AG04449 (cell line): ENCODE measurements around the gene ZBTB45.
A peak's percentile ranks its signal among the peaks of the same experiment; 100 is the strongest.

Source experiments
- CTCF ChIA-PET: fragments of 350-600 bp; formaldehyde crosslinking; extraction: SDS; loops from one replicate; lab custom pipeline; 2021; ENCODE audit warnings: antibody characterized with exemption; lab: Yijun Ruan, JAX
- POLR2A ChIA-PET: fragments of 400-600, 350-600 bp; formaldehyde crosslinking; extraction: SDS; loops from one replicate; lab custom pipeline; 2020; ENCODE audit warnings: antibody characterized with exemption, inconsistent platforms; lab: Yijun Ruan, JAX
- DNase-seq: peaks from one replicate; pipeline ENCODE4 v3.0.0-alpha.2; 2010; ENCODE audit warnings: low read depth, low spot score
- H3K4me3 ChIP-seq: 2 replicates; pipeline ENCODE4 v1.5.1; 2011; ENCODE audit warnings: low read depth, mild to moderate bottlenecking, control low read depth, low read length
- CTCF ChIP-seq: IDR thresholded peaks from one replicate; pipeline ENCODE4 v1.5.1; 2011; ENCODE audit warnings: mild to moderate bottlenecking, moderate library complexity, low read length, control low read depth, inconsistent platforms; ENCODE audit not compliant: insufficient read depth; ENCODE audit errors: missing control alignments

Gene ZBTB45

GRCh38 chr19:58555369-58555885, 35.8 kb upstream of the ZBTB45 start:
- DNase-seq, result no peak
- POLR2A ChIA-PET, result interaction anchor here (3.4 to 3.5 kb wide), 2 partner anchors 10 to 36 kb away, joined by 27 to 81 read pairs; partner anchors contain the start of genes TRIM28 and ZBTB45
- CTCF ChIA-PET, result interaction anchor here (3.1 to 3.7 kb wide), 2 partner anchors 11 to 35 kb away, joined by 22 to 37 read pairs; partner anchors contain the start of genes TRIM28 and ZBTB45
- H3K4me3 ChIP-seq, result peak overlapping the region; percentile 81
- TF ChIP-seq CTCF, result no peak

- ChIA-PET POLR2A (interaction anchor here (0.6 to 3.5 kb wide), 4 partner anchors 10 to 86 kb away, joined by 3 to 81 read pairs (median 16); partner anchors contain the start of genes TRIM28 and ZBTB45), CTCF (interaction anchor here (3.1 to 3.7 kb wide), 2 partner anchors 10 to 35 kb away, joined by 22 to 37 read pairs; partner anchors contain the start of genes TRIM28 and ZBTB45)
- peak within 1 kb of the TSS; percentile 81 for H3K4me3 ChIP-seq
- DNase-seq, result no peak
- no peak for TF ChIP-seq CTCF
Observed at GRCh38 chr19:58554494-58555368, 35.1 kb upstream of the ZBTB45 start, which contains the start of gene CHMP2A. CHMP2A (minus strand) TSS chr19:58555105; CDS start chr19:58554212, 893 bp downstream.

GRCh38 chr19:58553799-58554493, 34.3 kb upstream of the ZBTB45 start:
- H3K4me3 ChIP-seq, result peak overlapping the region; percentile 81
- CTCF ChIA-PET, result interaction anchor here (0.8 to 3.7 kb wide), 4 partner anchors 10 to 1200 kb away, joined by 3 to 37 read pairs (median 12); partner anchors contain the start of genes TRIM28 and ZBTB45
- POLR2A ChIA-PET, result interaction anchor here (1.4 to 3.5 kb wide), 3 partner anchors 9 to 86 kb away, joined by 3 to 81 read pairs (median 27); partner anchors contain the start of genes TRIM28 and ZBTB45
- no peak for TF ChIP-seq CTCF
- no peak for DNase-seq

- DNase-seq, result no peak
- H3K4me3 ChIP-seq, result no peak overlapping the region
- ChIA-PET CTCF (interaction anchor here (0.9 to 3.7 kb wide), 3 partner anchors 8 to 33 kb away, joined by 3 to 37 read pairs (median 22); partner anchors contain the start of genes TRIM28 and ZBTB45), POLR2A (interaction anchor here (0.6 to 3.5 kb wide), 3 partner anchors 8 to 33 kb away, joined by 3 to 81 read pairs (median 27); partner anchors contain the start of genes TRIM28 and ZBTB45)
- TF ChIP-seq CTCF, result no peak
Observed at GRCh38 chr19:58552655-58553054, 33.0 kb upstream of the ZBTB45 start.

- TF ChIP-seq CTCF, result no peak
- POLR2A ChIA-PET, result interaction anchor here (0.6 kb wide), 1 partner anchor 9 kb away, joined by 3 read pairs; no protein-coding TSS in a partner anchor
- DNase-seq, result no peak
- H3K4me3 ChIP-seq, result no peak overlapping the region
- CTCF ChIA-PET, result interaction anchor here (0.9 to 3.7 kb wide), 2 partner anchors 8 to 32 kb away, joined by 3 to 37 read pairs; partner anchors contain the start of genes TRIM28 and ZBTB45
Observed at GRCh38 chr19:58551577-58552471, 32.2 kb upstream of the ZBTB45 start.
